CD14-positive monocyte (primary cell): Measurements from ENCODE around the gene KCNN3. TPM values are rescaled to one million over a fixed set of nuclear protein-coding genes. Genes with fewer than 3 reads are reported as not detected.

Experiments
- DNase-seq, 3 donors: peaks; one replicate each; pipeline ENCODE4 v3.0.0-alpha.2; 2011 to 2022
- H2AFZ ChIP-seq: 2 replicates; pipeline ENCODE4 v1.6.0; 2012; ENCODE audit warnings: mild to moderate bottlenecking, low read depth, low read length, inconsistent platforms; ENCODE audit not compliant: insufficient read depth, poor library complexity, severe bottlenecking
- H3K27ac ChIP-seq, 2 donors: 1 replicate in 1 of 2; 2 replicates in 1 of 2; pipeline ENCODE4 v1.5.1; 2012 to 2013; ENCODE audit warnings: low read length in 2 of 2, control low read depth in 1 of 2, inconsistent platforms in 1 of 2, low read depth in 1 of 2, mild to moderate bottlenecking in 1 of 2
- H3K27me3 ChIP-seq, 2 donors: one replicate each; pipeline versions ENCODE4 v1.6.0 to v1.6.1; 2011 to 2013; ENCODE audit warnings: low read length in 2 of 2; ENCODE audit not compliant: control insufficient read depth in 2 of 2, insufficient read depth in 2 of 2
- H3K36me3 ChIP-seq, 2 donors: replicated peaks in 1 of 2; 1 replicate in 1 of 2; 2 replicates in 1 of 2; pipeline versions ENCODE4 v1.5.1 to v1.6.1; 2012 to 2013; ENCODE audit warnings: low read length in 2 of 2, control low read depth in 1 of 2, inconsistent platforms in 1 of 2, mild to moderate bottlenecking in 1 of 2; ENCODE audit not compliant: insufficient read depth in 2 of 2, control insufficient read depth in 1 of 2
- H3K4me1 ChIP-seq, 2 donors: 1 replicate in 1 of 2; 2 replicates in 1 of 2; pipeline versions ENCODE4 v1.5.1 to v1.6.1; 2012 to 2013; ENCODE audit warnings: low read length in 2 of 2, control low read depth in 1 of 2, inconsistent platforms in 1 of 2, mild to moderate bottlenecking in 1 of 2, moderate library complexity in 1 of 2; ENCODE audit not compliant: insufficient read depth in 2 of 2, control insufficient read depth in 1 of 2
- H3K4me2 ChIP-seq: replicated peaks from 2 replicates; pipeline ENCODE3; 2012; ENCODE audit warnings: low read length, moderate library complexity, mild to moderate bottlenecking; ENCODE audit not compliant: poor library complexity, severe bottlenecking; ENCODE audit errors: extremely low read depth
- H3K4me3 ChIP-seq, 3 experiments: fragments of 200-600 bp in 1 of 3; sonication (generic) in 1 of 3; replicated peaks in 1 of 3; 1 replicate in 2 of 3; 2 replicates in 1 of 3; pipeline ENCODE4 v1.5.1; 2011 to 2013; ENCODE audit warnings: low read length in 3 of 3, mild to moderate bottlenecking in 3 of 3, control low read depth in 2 of 3, low read depth in 2 of 3, inconsistent platforms in 1 of 3, moderate library complexity in 1 of 3
- H3K79me2 ChIP-seq: 2 replicates; pipeline ENCODE4 v1.6.0; 2012; ENCODE audit warnings: mild to moderate bottlenecking, control low read depth, inconsistent platforms, low read length, moderate library complexity; ENCODE audit not compliant: insufficient read depth
- H3K9ac ChIP-seq: 2 replicates; pipeline ENCODE4 v1.6.0; 2017; ENCODE audit warnings: low read length, mild to moderate bottlenecking; ENCODE audit not compliant: insufficient read depth, poor library complexity, severe bottlenecking
- H3K9me3 ChIP-seq, 2 donors: replicated peaks in 1 of 2; 1 replicate in 1 of 2; 2 replicates in 1 of 2; pipeline versions ENCODE4 v1.5.1 to v1.6.1; 2012 to 2013; ENCODE audit warnings: low read length in 2 of 2, control low read depth in 1 of 2; ENCODE audit not compliant: control insufficient read depth in 1 of 2, insufficient read depth in 1 of 2
- H4K20me1 ChIP-seq: 2 replicates; pipeline ENCODE4 v1.6.0; 2012; ENCODE audit warnings: mild to moderate bottlenecking, low read length, control low read depth, moderate library complexity; ENCODE audit not compliant: insufficient read depth
- H3K27ac Mint-ChIP-seq, 7 donors: one replicate each; pipeline ENCODE4 v1.8.0; 2020; ENCODE audit warnings: mild to moderate bottlenecking in 7 of 7, mixed read lengths in 7 of 7, moderate library complexity in 6 of 7, inconsistent platforms in 2 of 7
- H3K27me3 Mint-ChIP-seq, 3 donors: one replicate each; pipeline ENCODE4 v1.8.0; 2021 to 2022; ENCODE audit warnings: low read depth in 3 of 3, mild to moderate bottlenecking in 3 of 3, mixed read lengths in 3 of 3, moderate library complexity in 3 of 3, inconsistent platforms in 1 of 3
- H3K36me3 Mint-ChIP-seq, 2 donors: one replicate each; pipeline ENCODE4 v1.8.0; 2020; ENCODE audit warnings: mixed read lengths in 2 of 2, inconsistent platforms in 1 of 2, mild to moderate bottlenecking in 1 of 2
- H3K4me1 Mint-ChIP-seq: one replicate; pipeline ENCODE4 v1.8.0; 2020; ENCODE audit warnings: mild to moderate bottlenecking, mixed read lengths
- H3K4me3 Mint-ChIP-seq, 2 donors: one replicate each; pipeline ENCODE4 v1.8.0; 2020; ENCODE audit warnings: mild to moderate bottlenecking in 2 of 2, mixed read lengths in 2 of 2, moderate library complexity in 1 of 2
- H3K9me3 Mint-ChIP-seq, 7 donors: one replicate each; pipeline ENCODE4 v1.8.0; 2020 to 2022; ENCODE audit warnings: mixed read lengths in 7 of 7, mild to moderate bottlenecking in 6 of 7, moderate library complexity in 6 of 7, inconsistent platforms in 2 of 7
- WGBS: methylation state at CpG from one replicate; pipeline ENCODE4 v1.1.5; 2013; ENCODE audit warnings: missing lambda C conversion rate; ENCODE audit not compliant: insufficient coverage; 5-methylcytosine and 5-hydroxymethylcytosine counted together
- intact Hi-C, 2 donors: fragments of 100-400 bp; cut with micrococcal nuclease; formaldehyde crosslinking; loops; one replicate each; pipeline versions ENCODE4 v1.15.0 to v1.15.1; 2023
- polyA plus RNA-seq, 3 donors: library from polyadenylated mRNA; depleted of rRNA in 1 of 3; unstranded in 2 of 3; stranded (reverse) in 1 of 3; fragments of 300-500 nt in 2 of 3; fragments of >200 nt in 1 of 3; fragmentation: Illumina TruSeq in 2 of 3; gene quantifications; 1 replicate in 2 of 3; 2 replicates in 1 of 3; pipeline ENCODE4 v1.2.3, GENCODE V29; 2012 to 2021
- TF ChIP-seq, protein P1 (sequence below): fragments of 200-600 bp; IDR thresholded peaks from one replicate; pipeline ENCODE4 v1.8.0; 2022; ENCODE audit warnings: antibody characterized with exemption, mild to moderate bottlenecking

The KCNN3 gene
- polyA plus RNA-seq, 3 donors, result not detected

DNA sequence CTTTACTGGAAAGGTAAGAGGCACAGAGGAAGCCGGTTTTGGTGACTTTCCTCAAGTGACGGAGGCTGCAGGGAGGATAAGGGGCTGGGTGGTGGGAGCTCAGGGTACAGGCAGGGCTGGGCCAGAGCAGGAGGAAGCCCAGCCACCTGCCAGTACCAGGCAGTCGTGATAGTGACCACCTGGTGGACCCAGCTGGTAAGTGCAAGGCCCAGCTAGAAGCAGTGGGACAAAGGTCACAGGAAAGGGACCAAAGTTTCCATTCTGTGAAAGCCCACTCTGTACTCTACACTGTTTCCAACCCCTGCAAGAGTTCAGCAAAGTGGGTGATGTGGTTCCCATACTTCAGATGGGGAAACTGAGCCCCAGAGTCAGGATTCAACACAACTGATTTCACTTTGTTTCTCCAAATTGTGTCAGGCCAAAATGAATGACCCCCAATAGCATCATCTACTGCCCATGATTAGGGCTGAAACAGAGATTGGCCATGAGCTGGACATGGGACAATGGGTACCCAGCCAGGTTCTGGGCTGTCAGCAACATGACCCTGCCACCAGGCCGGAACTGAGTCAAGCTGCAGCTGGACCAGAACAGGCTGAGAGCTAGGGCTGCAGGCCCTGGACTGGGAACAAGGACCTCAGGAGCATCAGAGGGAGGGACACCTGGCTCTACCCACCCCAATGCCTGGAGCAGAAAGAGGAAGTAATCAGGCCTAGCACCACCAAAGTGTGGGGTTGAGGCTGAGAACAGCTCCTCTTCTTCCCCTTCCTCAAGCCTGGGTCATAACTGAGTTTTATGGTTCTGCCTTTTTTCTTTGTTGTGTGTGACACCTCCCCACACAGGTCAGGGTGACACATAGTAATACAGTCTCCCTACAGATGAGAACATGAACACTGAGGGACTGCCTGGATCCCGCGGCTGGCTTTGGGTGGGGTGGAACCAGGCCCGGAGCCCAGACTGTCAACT is 50.2 kb downstream of the KCNN3 start:
- Histone ChIP-seq H3K4me2 (no peak overlapping the region), H2AFZ (no peak overlapping the region), H3K4me3 (no peak overlapping the region), H3K9me3 (no peaks in the 10 kb centered on the region), H3K27me3 (no peaks in the 10 kb centered on the region), H3K79me2 (no peaks in the 10 kb centered on the region), H3K9ac (no peak overlapping the region), H3K36me3 (no peaks in the 10 kb centered on the region), H4K20me1 (no peaks in the 10 kb centered on the region), H3K4me1 (no peaks in the 10 kb centered on the region), H3K27ac (no peak overlapping the region)
- H3K9me3 Mint-ChIP-seq, result no peaks in the 10 kb centered on the region
- peak in 2 of 3 donors; percentile 15 to 27 for DNase-seq
- H3K4me3 Mint-ChIP-seq, result no peak overlapping the region
- TF ChIP-seq, protein P1, sequence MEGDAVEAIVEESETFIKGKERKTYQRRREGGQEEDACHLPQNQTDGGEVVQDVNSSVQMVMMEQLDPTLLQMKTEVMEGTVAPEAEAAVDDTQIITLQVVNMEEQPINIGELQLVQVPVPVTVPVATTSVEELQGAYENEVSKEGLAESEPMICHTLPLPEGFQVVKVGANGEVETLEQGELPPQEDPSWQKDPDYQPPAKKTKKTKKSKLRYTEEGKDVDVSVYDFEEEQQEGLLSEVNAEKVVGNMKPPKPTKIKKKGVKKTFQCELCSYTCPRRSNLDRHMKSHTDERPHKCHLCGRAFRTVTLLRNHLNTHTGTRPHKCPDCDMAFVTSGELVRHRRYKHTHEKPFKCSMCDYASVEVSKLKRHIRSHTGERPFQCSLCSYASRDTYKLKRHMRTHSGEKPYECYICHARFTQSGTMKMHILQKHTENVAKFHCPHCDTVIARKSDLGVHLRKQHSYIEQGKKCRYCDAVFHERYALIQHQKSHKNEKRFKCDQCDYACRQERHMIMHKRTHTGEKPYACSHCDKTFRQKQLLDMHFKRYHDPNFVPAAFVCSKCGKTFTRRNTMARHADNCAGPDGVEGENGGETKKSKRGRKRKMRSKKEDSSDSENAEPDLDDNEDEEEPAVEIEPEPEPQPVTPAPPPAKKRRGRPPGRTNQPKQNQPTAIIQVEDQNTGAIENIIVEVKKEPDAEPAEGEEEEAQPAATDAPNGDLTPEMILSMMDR, result peak; percentile 69
- H3K4me1 Mint-ChIP-seq, result peaks cover 5% of the 10 kb centered on the region
- peaks cover 0 to 2% (median 0%) of the 10 kb centered on the region in 3 donors for H3K27me3 Mint-ChIP-seq
- no peaks in the 10 kb centered on the region for H3K36me3 Mint-ChIP-seq
- WGBS, result 94% methylated on average over 7 of the region's 7 CpGs
- peak overlapping the region in 1 of 7 donors; percentile 6 for H3K27ac Mint-ChIP-seq
- intact Hi-C loops, result no loop called here

DNA sequence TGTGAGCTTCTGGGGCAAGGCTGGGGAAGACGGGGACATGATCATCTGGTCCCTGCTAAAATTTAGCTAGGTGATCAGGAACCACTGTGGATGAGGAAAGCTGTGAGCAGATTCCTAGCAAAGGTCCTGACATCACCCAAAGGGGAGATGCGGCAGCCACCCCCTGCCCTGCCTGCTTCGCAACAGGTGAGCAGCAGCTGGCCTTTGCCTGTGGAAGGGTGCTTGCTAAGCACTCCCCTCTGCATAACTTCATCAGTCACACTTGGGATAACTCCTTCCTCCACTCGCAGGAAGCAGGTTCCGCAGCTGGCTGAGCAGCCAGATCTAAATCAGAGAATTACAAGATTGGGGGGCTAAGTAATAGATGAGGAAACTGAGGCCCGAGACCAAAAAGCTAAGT is 51.2 kb downstream of the KCNN3 start:
- intact Hi-C loops, result no loop called here
- H3K4me2 ChIP-seq, result no peak overlapping the region
- H3K36me3 ChIP-seq, result no peaks in the 10 kb centered on the region
- H3K27me3 ChIP-seq, result no peaks in the 10 kb centered on the region
- no peak overlapping the region for H3K4me3 Mint-ChIP-seq
- no peak overlapping the region for H2AFZ ChIP-seq
- no peaks in the 10 kb centered on the region for H3K36me3 Mint-ChIP-seq
- no peak overlapping the region for H3K27ac ChIP-seq
- H3K27me3 Mint-ChIP-seq, result peaks cover 0 to 4% (median 0%) of the 10 kb centered on the region in 3 donors
- no peaks in the 10 kb centered on the region for H3K79me2 ChIP-seq
- H3K4me3 ChIP-seq, result no peak overlapping the region
- TF ChIP-seq, protein P1, result no peak
- H3K27ac Mint-ChIP-seq, result no peak overlapping the region
- no peaks in the 10 kb centered on the region for H3K4me1 ChIP-seq
- 92% methylated on average over 4 of the region's 6 CpGs for WGBS
- H3K9me3 ChIP-seq, result no peaks in the 10 kb centered on the region
- no peak overlapping the region for H3K9ac ChIP-seq
- DNase-seq, result no peak
- H3K9me3 Mint-ChIP-seq, result no peaks in the 10 kb centered on the region
- H4K20me1 ChIP-seq, result no peaks in the 10 kb centered on the region
- peaks cover 5% of the 10 kb centered on the region for H3K4me1 Mint-ChIP-seq
